ENCODE measurements around the gene UBAP2L. TPM values are rescaled to one million over a fixed set of nuclear protein-coding genes. Genes with fewer than 3 reads are reported as not detected.

Gene UBAP2L
- total and polyA plus RNA-seq, 10 of the 15 experiments (the other 5 are each of a cell fraction or from before 2014, with no cell fraction given): 49.9 to 198 (median 152) TPM

GRCh38 chr1:154237880-154238506 is 17.2 kb downstream of the UBAP2L start (continued):
- TF ChIP-seq MEF2B (IDR thresholded peaks at IDR 0.05; ENCODE audit: partially characterized antibody, poor library complexity, severe bottlenecking) (no peak), HSF1 (IDR thresholded peaks at IDR 0.05; ENCODE audit: low read depth, low read length) (no peak), HDGF (IDR thresholded peaks at IDR 0.05) (no peak), NFIC (IDR thresholded peaks at IDR 0.05; ENCODE audit: low read depth, low read length) (no peak), FOS (IDR thresholded peaks at IDR 0.05; ENCODE audit: borderline replicate concordance, extremely low read depth, insufficient read length) (no peak), ZBTB40 (IDR thresholded peaks at IDR 0.05; ENCODE audit: borderline replicate concordance) (no peak), RELA (IDR thresholded peaks at IDR 0.05; ENCODE audit: borderline replicate concordance, partially characterized antibody) (no peak), SREBF1 (IDR thresholded peaks at IDR 0.05; ENCODE audit: low read length) (no peak)
